ENCODE data around the gene SLC2A11.
"Not testable (repeated sequence)": the region's sequence is repeated elsewhere in the genome, so short reads cannot be mapped to it uniquely, and the experiment has no call there.

The SLC2A11 gene

DNA sequence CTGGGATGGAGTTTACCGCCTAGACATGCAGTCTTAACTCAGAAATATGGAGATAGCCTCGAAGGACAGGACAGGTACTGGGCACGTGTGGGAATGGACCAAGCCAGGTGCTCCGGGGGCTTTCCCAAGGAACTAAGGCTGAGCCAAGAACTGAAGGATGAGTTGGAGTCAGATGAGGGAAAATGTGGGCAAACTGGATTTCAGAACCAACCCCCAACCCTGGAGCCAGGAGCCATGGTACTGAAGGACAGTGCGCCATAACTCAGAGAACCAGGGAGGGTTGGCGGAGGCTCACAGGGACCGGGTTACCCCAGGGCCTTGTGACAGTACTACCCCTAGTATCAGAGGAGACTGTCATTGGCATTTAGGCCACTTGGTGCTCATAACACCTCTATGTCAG is 34.1 kb downstream of the SLC2A11 start:
- no peak for DNase-seq (ENCODE audit: low read depth, low spot score)

DNA sequence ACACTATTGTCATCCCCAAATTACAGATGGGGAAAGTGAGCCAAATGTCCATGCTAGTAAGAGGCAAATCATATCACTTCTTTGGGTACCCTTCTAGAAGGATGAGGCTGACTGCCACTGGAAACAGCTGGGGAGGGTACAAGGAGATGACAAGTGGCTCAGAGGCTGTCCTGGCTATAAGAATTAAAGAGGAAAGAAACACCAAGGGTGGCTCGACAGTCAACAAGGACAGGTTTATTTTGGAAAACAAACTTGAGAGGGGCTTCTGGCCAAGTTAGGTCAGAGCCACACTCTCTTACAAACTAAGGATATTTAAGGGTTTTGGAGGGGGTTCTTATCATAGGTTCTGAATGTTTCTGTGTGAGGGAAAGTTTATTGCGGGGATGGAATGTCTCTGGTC is 34.5 kb downstream of the SLC2A11 start:
- DNase-seq (ENCODE audit: low read depth, low spot score) = no peak

DNA sequence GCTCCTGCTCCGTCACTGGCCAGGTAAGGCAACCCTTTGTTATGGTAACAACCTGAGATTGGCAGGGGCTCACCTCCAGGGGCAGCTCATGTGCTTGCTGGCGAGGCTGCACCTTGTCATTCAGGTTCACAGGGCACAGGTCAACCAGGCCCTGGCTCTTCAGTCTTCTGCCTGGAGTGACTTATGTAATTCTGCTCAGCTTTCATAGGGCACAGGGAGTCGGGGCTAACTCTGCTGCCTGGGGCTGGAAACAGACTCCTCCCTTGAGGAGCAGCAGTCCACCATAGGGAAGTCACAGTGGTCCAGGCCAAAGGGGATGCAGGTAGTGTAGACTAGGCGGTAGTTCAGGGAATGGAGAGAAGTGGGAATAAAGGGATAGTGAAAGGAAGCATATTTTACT is 35.0 kb downstream of the SLC2A11 start:
- DNase-seq (ENCODE audit: low read depth, low spot score) = no peak

DNA sequence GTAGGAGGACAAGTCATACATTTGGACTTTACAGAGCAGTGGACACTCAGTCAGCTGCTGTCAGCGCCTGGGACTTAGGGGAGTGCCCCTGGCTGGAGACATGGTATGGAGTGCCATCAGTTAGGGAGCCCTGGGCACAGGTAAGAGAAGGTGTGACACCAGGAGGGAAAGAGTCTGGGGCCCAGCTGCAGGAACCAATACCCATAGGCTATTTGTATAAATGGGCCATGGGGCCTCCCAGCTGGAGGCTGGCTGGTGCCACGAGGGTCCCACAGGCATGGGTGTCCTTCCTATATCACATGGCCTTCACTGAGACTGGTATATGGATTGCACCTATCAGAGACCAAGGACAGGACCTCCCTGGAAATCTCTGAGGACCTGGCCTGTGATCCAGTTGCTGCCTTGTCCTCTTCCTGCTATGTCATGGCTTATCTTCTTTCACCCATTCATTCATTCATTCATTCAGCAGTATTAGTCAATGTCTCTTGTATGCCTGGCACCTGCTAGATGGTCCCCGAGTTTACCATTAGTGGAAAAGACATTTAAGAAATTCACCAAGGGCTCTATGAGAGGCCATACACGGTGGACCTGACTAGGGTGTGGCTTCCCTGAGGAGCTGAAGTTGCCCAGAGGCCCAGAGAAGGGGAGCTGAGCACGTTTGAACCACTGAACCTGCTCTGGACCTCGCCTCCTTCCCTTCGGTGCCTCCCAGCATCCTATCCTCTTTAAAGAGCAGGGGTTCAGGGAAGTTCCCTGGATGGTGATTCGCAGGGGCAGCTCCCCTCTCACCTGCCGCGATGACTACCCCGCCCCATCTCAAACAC is 35.7 kb downstream of the SLC2A11 start:
- DNase-seq (ENCODE audit: low read depth, low spot score) = no peak

DNA sequence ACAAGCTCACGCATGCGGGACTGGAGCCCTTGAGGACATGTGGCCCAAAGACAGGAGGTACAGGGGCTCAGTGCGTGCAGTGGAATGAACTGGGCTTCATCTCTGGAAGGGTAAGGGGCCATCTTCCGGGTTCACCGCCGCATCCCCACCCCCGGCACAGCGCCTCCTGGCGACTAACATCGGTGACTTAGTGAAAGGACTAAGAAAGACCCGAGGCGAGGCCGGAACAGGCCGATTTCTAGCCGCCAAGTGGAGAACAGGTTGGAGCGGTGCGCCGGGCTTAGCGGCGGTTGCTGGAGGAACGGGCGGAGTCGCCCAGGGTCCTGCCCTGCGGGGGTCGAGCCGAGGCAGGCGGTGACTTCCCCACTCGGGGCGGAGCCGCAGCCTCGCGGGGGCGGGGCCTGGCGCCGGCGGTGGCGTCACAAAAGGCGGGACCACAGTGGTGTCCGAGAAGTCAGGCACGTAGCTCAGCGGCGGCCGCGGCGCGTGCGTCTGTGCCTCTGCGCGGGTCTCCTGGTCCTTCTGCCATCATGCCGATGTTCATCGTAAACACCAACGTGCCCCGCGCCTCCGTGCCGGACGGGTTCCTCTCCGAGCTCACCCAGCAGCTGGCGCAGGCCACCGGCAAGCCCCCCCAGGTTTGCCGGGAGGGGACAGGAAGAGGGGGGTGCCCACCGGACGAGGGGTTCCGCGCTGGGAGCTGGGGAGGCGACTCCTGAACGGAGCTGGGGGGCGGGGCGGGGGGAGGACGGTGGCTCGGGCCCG is 36.5 kb downstream of the SLC2A11 start, which contains the start of gene MIF:
Gene MIF, plus strand, starts transcription at position 439 of the 765 bp plus-strand sequence. Its CDS starts 92 bp downstream, at position 531.
- peak; percentile 89 for DNase-seq (ENCODE audit: low read depth, low spot score)

DNA sequence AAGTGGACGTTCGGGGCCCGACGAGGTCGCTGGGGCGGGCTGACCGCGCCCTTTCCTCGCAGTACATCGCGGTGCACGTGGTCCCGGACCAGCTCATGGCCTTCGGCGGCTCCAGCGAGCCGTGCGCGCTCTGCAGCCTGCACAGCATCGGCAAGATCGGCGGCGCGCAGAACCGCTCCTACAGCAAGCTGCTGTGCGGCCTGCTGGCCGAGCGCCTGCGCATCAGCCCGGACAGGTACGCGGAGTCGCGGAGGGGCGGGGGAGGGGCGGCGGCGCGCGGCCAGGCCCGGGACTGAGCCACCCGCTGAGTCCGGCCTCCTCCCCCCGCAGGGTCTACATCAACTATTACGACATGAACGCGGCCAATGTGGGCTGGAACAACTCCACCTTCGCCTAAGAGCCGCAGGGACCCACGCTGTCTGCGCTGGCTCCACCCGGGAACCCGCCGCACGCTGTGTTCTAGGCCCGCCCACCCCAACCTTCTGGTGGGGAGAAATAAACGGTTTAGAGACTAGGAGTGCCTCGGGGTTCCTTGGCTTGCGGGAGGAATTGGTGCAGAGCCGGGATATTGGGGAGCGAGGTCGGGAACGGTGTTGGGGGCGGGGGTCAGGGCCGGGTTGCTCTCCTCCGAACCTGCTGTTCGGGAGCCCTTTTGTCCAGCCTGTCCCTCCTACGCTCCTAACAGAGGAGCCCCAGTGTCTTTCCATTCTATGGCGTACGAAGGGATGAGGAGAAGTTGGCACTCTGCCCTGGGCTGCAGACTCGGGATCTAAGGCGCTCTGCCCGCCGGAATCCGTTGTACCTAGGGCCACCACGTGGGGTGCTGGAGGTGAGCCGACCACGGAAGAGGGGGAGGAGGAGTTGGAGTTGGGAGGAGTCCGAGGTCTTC is 37.3 kb downstream of the SLC2A11 start:
- DNase-seq (ENCODE audit: low read depth, low spot score) = peak; percentile 56

DNA sequence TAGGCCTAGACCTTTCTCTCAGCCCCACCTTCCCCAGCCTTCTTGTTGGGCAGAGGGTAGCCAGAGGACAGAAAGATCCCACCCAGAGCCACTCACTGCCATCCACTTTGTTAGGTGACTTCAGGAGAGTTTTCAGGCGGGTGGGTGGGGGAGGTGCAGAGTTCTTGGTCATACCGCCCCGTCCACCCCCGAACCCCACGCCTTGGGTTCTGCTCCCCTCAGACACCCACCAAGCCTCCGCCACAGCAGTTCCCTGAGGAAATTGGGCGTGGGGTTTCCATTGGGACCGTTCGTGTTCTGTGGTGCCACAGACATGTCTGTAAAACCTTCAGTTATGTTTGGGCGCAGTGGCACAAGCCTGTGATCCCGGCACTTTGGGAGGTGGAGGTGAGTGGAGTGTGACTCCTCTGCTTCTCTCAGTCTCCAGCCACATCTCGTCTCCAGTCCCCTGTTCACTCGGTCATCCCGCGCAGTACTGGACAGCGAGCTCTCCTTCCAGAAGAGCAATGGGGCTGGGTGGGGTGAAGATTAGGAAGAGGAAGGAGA is 38.0 kb downstream of the SLC2A11 start:
- DNase-seq (ENCODE audit: low read depth, low spot score) = no peak

DNA sequence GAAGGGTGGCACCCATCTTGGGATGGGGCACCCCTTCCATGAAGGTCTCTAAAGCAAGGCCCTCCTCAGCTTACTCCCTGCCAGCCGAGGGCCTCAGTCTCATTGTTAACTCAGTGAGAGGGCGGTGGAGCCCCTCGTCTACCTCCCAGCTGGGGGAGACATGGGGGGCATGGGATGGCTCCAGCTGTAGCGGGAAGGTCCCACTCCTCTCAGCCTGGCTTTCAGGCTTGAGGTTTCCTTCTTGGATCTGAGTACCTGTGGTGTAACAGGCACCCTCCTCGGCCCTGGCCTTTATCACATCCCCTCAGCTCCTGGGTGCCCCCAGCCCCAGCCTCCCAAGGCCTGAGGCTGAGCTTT is 38.5 kb downstream of the SLC2A11 start:
- no peak for DNase-seq (ENCODE audit: low read depth, low spot score)

DNA sequence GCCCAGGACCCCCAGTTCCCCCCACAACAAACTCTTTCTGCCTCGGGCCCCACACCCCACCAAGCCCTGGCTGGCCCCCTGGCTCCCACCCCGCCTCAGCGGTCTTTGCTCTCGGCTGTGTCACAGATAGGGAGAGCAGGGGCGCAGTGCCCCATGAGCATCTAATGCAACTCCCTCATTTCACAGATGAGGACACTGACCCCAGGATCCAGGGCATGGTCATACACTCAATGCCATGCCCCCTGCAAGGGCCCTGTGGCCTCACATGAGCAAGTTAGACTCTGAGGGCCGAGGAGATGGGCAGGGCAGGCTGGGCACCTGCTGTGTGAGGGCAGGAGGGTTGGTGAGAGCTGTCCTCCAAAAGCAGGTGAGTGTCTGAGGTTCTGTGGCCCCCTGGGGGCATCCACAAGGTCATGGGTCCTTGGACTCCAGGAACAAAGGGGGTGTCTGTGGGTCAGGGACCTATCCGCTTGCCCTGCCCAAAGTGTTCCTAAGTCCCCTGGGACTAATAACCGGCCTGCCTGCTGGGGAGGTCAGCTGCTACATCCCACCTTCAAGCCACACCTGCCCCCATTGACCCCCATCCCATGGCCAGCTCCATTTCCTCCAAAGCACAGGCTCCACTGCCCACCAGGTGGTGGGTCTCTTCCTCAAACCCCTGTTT is 39.0 kb downstream of the SLC2A11 start:
- DNase-seq (ENCODE audit: low read depth, low spot score) = no peak

DNA sequence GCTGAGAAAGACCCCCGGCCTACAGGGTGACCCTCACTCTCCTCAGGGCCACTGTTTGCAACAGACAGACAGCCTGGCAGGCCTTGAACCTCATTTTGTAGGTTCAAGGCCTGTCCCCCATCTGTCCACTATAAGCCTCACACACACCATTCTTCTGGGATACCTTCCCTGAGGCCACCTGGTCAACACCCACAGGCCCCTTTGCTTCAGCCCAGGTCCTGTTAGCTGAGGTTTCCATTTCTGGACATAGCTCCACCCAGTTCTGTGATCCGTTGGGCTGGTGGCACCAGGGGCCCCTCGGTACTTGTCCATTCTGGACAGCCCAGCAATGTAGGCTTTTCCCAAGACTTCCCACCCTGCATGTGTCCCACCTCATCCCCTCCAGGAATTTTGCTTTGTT is 39.6 kb downstream of the SLC2A11 start:
- no peak for DNase-seq (ENCODE audit: low read depth, low spot score)

DNA sequence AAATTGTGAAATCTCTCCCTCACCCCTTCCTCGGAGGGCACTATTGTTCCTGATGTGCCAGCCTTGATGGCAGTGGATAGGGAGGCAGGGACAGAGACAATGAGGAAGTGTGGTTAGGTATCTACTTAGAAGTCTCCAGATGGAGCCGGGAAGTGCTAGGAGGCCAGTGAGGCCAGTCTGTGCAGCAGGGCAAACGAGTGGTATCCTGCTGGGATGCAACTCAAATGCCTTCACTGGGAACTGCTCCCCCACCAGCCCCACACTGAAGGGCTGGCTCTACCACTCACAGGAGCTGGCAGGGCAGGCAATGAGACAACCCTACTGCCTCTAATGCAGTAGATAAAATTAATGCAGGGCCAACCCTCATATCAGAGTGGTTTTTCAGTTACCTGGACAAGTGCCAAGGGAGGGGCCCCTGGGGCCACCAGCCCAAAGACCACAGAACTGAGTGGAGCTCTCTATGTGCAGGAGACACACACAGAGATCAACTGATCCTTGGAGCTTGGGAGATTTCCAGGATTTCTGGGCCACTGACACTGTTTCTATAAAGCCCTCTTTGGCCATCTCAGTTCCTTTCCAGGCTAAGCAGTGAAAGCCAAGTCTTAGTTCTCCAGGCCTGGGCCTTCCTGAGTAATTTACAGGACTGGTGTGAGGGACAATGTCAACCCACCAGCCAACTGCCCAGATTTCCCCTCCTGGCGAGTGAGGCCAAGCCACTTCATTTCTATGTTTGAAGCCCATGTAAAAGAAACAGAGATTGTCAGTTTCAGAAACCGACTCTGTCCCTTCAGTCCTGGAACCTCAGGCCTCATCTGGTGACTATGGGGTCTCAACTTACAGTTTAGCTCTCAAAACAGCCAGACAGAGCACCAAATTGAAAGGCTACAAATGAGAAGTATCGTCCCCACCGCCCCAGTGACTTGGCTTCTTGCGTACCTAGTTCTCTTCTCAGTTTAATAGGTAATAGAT is 40.6 kb downstream of the SLC2A11 start:
- no peak for DNase-seq (ENCODE audit: low read depth, low spot score)

DNA sequence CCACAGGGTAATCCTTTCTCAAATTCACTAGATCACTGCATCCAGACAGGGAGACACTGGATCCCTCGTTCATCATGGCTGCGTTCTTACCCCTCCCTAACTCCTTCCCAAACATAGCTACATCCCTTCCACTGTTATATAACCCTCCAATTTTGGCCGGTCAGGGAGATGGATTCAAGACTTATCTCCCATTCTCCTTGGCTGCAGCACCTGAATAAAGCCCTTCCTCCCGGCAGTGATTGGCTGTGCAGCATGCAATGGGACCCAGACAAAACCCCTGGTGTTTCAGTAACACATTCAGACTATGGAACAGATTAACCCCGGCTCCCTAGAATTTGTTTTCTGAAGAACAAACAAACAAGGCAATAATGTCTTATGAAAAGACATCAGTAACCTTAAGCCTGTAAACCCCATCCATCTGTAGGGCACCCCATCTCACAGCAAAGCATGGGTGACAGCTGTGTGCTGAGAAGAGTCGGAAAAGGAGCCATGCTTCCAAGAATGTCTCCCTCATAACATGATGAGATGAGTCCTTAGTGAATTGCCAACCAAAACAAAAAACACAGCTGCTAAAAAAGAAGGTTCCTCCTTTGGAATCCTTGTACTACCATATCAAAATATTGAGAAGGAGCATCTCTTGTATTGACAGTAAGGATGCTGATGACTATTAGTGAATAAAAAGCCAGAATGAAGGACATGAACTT is 41.5 kb downstream of the SLC2A11 start:
- no peak for DNase-seq (ENCODE audit: low read depth, low spot score)

DNA sequence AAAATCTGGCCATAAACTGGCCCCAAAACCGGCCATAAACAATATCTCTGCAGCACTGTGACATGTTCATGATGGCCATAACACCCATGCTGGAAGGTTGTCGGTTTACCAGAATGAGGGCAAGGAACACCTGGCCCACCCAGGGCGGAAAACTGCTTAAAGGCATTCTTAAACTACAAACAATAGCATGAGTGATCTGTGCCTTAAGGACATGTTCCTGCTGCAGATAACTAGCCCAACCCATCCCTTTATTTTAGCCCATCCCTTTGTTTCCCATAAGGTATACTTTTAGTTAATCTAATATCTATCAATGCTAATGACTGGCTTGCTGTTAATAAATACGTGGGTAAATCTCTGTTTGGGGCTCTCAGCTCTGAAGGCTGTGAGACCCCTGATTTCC is 42.6 kb downstream of the SLC2A11 start:
- DNase-seq (ENCODE audit: low read depth, low spot score) = not testable (repeated sequence)

DNA sequence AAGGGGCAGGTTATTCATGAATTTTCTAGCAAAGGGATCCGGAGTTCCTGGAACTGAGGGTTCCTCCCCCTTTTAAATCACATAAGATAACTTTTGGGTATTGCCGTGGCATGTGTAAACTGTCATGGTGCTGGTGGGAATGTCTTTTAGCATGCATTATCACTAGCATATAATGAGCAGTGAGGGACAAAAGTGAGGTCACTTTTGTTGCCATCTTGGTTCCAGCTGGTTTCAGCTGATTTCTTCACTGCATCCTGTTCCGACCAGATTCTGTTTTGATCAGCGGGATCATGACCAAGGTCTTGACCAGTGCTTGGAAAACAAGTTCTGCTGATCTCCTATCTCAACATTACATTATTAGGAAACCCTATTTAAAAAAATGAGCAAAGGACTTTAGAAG is 43.9 kb downstream of the SLC2A11 start:
- no peak for DNase-seq (ENCODE audit: low read depth, low spot score)

DNA sequence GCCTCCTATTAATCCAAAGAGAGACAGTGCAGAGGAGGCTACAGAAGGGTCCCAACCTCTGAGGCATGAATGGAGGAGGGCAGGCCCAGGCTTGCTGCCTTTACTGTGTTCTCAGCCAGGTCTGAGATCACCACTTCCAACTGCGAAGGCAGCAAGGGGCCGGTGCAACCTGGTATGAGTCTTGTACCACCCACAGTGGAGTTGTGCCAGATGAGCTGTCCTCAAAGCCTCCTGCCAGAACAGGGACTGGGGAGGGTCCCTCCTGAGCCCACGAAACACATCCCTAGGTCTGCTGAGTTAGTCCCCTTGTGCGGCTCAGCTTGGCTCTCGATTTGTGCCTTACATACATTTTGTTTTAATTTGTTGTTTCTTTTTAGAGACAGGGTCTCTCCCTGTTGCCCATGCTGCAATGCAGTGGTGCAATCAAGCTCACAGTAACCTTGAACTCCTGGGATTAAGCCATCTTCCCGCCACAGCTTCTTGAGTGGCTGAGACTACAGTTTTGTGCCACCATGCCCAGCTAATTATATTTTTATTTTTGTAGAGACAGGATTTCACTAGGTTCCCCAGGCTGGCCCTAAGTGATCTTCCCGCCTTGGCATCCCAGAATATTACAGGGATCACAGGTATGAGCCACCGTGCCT is 45.8 kb downstream of the SLC2A11 start:
- DNase-seq (ENCODE audit: low read depth, low spot score) = no peak

DNA sequence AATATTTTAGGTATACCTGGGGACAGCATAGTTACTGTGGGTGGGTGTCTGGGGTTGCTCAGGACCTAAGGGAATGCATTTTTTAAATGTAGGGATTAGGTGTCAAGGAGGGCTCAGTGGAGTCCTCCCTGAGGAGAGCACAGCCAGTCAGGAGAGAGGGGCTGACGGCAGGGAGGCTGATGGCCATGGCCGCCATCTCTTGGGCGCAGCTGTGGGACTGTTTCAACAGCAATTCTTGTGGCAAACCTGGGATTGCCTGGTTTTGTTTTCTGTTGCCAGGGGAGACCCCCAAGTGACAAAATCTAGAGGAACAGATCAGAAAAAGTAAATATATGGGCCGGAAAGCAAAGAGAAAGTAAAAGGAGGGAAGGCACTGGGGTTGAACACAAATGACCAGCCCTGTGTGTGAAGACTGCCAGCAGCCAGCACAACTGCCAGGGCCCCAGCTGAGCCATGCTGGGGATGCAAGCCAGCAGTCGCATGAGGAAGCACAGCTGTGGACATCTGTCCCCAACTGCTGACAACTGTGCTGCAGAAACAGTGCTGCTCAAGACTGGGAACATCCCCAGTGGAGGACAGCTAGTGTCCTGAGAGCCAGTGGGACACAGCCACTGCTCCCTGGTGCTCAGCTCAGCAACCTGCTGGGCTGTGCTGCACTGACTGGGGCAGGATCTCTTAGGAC is 47.0 kb downstream of the SLC2A11 start:
- DNase-seq (ENCODE audit: low read depth, low spot score) = no peak

DNA sequence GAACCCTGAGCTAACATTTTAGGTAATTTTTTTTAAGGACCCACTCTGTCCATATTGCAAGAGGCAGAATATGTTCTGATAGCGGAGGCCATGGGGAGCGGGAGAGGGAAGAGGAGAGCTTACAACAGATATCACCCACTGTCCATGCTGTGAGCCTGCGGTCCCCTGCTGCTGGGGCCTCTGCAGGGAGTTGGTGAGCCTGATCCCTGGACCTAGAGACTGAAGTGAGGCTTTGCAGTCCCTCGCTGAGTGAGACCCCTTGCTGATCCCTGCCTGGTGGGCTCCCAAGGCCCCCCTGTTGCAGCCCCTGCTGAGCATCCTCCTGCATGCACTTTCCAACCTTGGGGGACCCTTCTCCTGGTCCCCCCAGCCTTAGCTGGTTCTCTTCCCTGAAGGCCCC is 49.0 kb downstream of the SLC2A11 start:
- no peak for DNase-seq (ENCODE audit: low read depth, low spot score)

DNA sequence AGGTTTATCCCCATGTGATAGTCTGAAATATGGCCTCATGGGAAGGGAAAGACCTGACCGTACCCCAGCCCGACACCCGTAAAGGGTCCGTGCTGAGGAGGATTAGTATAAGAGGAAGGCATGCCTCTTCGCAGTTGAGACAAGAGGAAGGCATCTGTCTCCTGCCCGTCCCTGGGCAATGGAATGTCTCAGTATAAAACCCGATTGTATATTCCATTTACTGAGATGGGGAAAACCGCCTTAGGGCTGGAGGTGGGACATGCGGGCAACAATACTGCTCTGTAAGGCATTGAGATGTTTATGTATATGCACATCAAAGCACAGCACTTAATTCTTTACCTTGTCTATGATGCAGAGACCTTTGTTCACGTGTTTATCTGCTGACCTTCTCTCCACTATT is 49.7 kb downstream of the SLC2A11 start:
- not testable (repeated sequence) for DNase-seq (ENCODE audit: low read depth, low spot score)

Data from iPS DF 19.7 (cell line).